Fibroblast of lung (primary cell): ENCODE measurements around the gene AARS1.
"Not testable (repeated sequence)": the region's sequence is repeated elsewhere in the genome, so short reads cannot be mapped to it uniquely, and the experiment has no call there.

Source experiments
- EZH2 ChIP-seq: IDR thresholded peaks from 2 replicates; pipeline ENCODE4 v1.5.1; 2012; ENCODE audit warnings: low read length, control low read depth, mild to moderate bottlenecking; ENCODE audit errors: missing control alignments
- TF ChIP-seq, protein P1 (sequence below), 2 donors: IDR thresholded peaks in 1 of 2; conservative IDR thresholded peaks in 1 of 2; 1 replicate in 1 of 2; 2 replicates in 1 of 2; pipeline ENCODE4 v1.5.1; 2011 to 2012; ENCODE audit warnings: low read length in 2 of 2, control low read depth in 1 of 2, inconsistent platforms in 1 of 2, low read depth in 1 of 2, mild to moderate bottlenecking in 1 of 2

- TF ChIP-seq, protein P1, sequence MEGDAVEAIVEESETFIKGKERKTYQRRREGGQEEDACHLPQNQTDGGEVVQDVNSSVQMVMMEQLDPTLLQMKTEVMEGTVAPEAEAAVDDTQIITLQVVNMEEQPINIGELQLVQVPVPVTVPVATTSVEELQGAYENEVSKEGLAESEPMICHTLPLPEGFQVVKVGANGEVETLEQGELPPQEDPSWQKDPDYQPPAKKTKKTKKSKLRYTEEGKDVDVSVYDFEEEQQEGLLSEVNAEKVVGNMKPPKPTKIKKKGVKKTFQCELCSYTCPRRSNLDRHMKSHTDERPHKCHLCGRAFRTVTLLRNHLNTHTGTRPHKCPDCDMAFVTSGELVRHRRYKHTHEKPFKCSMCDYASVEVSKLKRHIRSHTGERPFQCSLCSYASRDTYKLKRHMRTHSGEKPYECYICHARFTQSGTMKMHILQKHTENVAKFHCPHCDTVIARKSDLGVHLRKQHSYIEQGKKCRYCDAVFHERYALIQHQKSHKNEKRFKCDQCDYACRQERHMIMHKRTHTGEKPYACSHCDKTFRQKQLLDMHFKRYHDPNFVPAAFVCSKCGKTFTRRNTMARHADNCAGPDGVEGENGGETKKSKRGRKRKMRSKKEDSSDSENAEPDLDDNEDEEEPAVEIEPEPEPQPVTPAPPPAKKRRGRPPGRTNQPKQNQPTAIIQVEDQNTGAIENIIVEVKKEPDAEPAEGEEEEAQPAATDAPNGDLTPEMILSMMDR (conservative IDR thresholded peaks at IDR 0.05 in 1 of 2, IDR thresholded peaks at IDR 0.05 in 1 of 2; ENCODE audit: low read depth in 1 of 2, low read length in 2 of 2) = not testable (repeated sequence)
- not testable (repeated sequence) for TF ChIP-seq EZH2
These were observed 1.9 kb downstream of the AARS1 start for GRCh38 chr16:70287304-70287971.
